H1 (cell line): ENCODE data around the gene BTD.

Experiments used
- ATF3 ChIP-seq: IDR thresholded peaks from 2 replicates; pipeline ENCODE4 v1.6.1; 2011; ENCODE audit warnings: low read depth, mild to moderate bottlenecking, low read length; ENCODE audit not compliant: insufficient read depth
- CBX8 ChIP-seq: fragments of 300-800, 300-1000 bp; sonication (generic); IDR thresholded peaks from 2 replicates; pipeline ENCODE4 v1.7.1; 2016; ENCODE audit warnings: low read depth, low read length, borderline replicate concordance
- CHD1 ChIP-seq: IDR thresholded peaks from 2 replicates; pipeline ENCODE4 v1.6.1; 2012; ENCODE audit warnings: low read depth, low read length, improper control_type of control experiment
- SAP30 ChIP-seq: fragments of 300-600 bp; sonication (generic); IDR thresholded peaks from 2 replicates; pipeline ENCODE4 v1.7.1; 2012; ENCODE audit warnings: low read length, moderate library complexity, mild to moderate bottlenecking, inconsistent platforms; ENCODE audit not compliant: insufficient read depth, insufficient replicate concordance
- TF ChIP-seq, protein P1 (sequence below), 3 experiments: IDR thresholded peaks; 1 replicate in 2 of 3; 2 replicates in 1 of 3; pipeline versions ENCODE4 v1.5.1 to v1.6.1; 2011; ENCODE audit warnings: low read length in 3 of 3, mild to moderate bottlenecking in 3 of 3, inconsistent platforms in 2 of 3, low read depth in 1 of 3, moderate library complexity in 1 of 3; ENCODE audit not compliant: insufficient read depth in 1 of 3; ENCODE audit errors: control extremely low read depth in 1 of 3

- TF ChIP-seq ATF3 (no peak), SAP30 (no peak), CHD1 (no peak), CBX8 (no peak)
- TF ChIP-seq, protein P1, sequence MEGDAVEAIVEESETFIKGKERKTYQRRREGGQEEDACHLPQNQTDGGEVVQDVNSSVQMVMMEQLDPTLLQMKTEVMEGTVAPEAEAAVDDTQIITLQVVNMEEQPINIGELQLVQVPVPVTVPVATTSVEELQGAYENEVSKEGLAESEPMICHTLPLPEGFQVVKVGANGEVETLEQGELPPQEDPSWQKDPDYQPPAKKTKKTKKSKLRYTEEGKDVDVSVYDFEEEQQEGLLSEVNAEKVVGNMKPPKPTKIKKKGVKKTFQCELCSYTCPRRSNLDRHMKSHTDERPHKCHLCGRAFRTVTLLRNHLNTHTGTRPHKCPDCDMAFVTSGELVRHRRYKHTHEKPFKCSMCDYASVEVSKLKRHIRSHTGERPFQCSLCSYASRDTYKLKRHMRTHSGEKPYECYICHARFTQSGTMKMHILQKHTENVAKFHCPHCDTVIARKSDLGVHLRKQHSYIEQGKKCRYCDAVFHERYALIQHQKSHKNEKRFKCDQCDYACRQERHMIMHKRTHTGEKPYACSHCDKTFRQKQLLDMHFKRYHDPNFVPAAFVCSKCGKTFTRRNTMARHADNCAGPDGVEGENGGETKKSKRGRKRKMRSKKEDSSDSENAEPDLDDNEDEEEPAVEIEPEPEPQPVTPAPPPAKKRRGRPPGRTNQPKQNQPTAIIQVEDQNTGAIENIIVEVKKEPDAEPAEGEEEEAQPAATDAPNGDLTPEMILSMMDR (IDR thresholded peaks at IDR 0.05; ENCODE audit: control extremely low read depth in 1 of 3, insufficient read depth in 1 of 3, low read depth in 1 of 3, low read length in 3 of 3), result no peak
Measured at GRCh38 chr3:15614958-15615357, 13.4 kb downstream of the BTD start.
